Measurements from ENCODE around the gene GRIN2A.

Gene GRIN2A

DNA sequence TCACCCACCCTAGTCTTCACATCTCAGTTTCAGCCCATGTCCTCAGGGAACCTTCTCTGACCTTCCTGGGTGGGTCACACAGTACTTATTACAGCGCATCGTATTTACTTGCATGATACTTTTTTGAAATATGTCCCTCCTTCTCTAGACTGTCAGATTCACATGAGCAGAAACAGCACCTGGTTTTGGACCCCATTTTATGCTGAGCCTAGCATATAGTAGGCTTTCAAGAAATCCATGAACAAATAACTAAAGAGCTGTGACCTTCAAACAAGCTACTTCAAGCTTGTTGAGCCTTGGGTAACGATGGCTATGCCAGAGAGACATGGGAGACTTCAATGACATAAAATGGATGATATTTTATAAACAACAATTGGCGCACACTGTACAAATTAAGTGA is 150.3 kb downstream of the GRIN2A start:
- DNase-seq (ENCODE audit: low read depth) = no peak

- DNase-seq (ENCODE audit: low read depth) = no peak
These were observed 150.8 kb downstream of the GRIN2A start for GRCh38 chr16:10031473-10031872.

GRCh38 chr16:10028644-10029043 is 153.6 kb downstream of the GRIN2A start:
- no peak for DNase-seq (ENCODE audit: low read depth)

DNA sequence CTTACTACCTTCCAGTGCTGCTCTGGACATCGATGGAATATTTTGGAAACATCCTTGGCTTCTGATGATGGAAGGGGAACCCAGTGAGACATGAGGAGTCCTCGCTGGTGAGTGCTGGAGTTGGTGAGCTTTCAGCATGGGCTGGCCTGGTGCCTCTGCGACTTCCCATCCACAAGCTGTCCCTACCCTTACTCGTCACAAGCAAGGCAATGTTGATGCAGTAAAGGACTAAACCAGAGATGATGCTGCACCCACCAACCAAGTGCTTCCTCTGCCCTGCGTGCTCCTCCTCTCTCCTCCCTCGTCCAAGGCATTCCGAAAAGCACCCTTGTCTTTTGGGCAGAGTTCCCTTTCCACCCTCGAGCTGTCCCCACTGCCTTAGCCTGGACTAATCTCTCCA is 154.7 kb downstream of the GRIN2A start:
- no peak for DNase-seq (ENCODE audit: low read depth)

GRCh38 chr16:10026593-10026992 is 155.6 kb downstream of the GRIN2A start:
- no peak for DNase-seq (ENCODE audit: low read depth)

DNA sequence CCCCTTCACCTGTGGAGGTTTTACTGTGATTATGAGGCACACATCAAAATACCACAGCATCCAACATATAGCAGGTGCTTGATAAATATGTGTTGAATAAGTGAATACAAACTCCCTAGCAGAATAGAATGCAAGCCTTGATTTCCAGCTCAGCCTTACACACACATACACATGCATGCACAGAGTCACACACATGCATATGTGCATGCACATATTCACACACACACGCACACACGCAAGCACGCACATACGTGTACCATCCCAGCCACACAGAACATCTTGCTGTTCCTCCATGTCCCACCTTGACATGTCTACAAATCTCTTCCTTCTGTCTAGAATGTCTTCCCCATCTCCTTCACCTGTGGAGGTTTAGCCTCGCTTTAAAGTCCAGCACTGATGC is 160.1 kb downstream of the GRIN2A start:
- DNase-seq (ENCODE audit: low read depth) = no peak

GRCh38 chr16:10020866-10021265 is 161.4 kb downstream of the GRIN2A start:
- DNase-seq (ENCODE audit: low read depth) = no peak

DNA sequence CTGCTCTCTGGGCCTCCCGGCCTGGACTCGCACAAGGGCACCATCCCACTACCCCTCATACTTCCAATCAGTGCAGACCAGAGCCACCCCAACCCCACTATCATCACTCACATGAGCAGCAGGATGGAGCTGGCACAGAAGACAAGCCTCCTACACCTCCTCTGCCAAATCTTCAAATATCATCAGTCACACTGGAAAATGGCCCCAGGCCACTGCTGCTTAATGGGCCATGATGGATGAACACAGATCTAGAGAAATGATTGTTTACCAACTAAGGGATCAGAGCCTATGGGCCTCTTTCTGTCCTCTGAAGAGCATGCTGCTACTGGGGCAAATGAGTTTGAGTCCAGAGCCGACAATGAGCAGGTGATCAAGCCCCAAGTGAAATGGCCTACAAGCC is 165.5 kb downstream of the GRIN2A start:
- DNase-seq (ENCODE audit: low read depth) = no peak

DNA sequence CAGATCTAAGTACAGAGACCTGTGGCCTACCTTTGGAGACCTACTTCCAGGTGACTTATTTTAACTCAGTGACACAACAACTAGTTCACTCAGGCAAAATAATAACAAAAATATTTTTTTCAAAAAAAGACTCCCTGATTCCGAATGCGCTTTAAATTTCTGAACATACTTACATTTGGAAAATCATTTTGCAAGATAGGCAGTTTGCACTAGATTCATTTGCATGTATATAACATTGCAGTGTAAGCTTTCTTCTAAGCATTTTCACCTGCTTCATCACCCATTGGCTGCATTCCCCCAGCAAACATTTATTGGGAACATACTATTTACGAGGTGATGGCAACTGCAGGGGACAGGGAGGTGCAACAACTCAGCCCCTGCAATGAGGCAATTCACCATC is 166.8 kb downstream of the GRIN2A start:
- no peak for DNase-seq (ENCODE audit: low read depth)

- DNase-seq (ENCODE audit: low read depth) = no peak
These were observed 168.5 kb downstream of the GRIN2A start for GRCh38 chr16:10013774-10014173.

GRCh38 chr16:10013364-10013763 is 168.9 kb downstream of the GRIN2A start:
- DNase-seq (ENCODE audit: low read depth) = no peak

DNA sequence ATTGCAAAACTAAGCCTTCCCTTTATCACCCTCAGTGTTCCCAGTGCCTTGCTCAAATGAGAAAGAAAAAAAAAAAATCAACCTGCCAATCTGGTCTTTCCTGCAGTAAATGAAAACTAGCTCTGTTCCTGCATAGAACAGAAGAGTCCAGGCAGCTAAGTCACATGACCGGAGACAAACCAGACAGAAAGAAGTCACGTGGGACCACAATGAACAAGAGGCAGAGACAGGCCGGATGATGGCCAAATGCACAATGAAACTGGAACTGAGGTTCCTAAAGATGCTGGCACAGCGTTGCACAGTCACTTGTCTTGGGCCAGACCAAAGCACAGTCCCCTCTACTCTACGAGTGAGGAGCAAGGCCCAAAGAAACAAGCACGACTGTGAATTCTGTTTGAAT is 172.5 kb downstream of the GRIN2A start:
- no peak for DNase-seq (ENCODE audit: low read depth)

GRCh38 chr16:10003486-10003885 is 178.7 kb downstream of the GRIN2A start:
- no peak for DNase-seq (ENCODE audit: low read depth)

GRCh38 chr16:10001258-10001775 is 180.9 kb downstream of the GRIN2A start:
- no peak for DNase-seq (ENCODE audit: low read depth)

DNA sequence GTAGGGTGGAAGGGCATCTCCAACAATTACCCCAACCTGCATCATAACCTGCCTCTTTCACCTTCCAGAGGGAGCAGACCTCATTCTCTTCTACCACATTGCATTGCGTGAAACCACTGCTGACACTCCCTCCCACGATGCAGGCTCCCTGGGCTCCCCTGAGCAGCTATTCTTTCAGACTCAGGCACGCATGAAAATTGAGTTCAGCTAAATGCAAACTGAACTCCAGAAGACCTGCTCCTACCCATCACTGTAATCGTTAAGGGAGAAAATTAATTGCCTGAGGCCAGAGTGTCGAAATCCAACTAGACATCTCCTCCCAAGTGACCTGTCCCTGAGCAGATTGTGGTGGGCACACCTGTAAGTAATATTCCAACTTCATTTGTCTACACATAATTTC is 186.0 kb downstream of the GRIN2A start:
- DNase-seq (ENCODE audit: low read depth) = no peak

- no peak for DNase-seq (ENCODE audit: low read depth)
These were observed 189.8 kb downstream of the GRIN2A start for GRCh38 chr16:9992441-9992840.

DNA sequence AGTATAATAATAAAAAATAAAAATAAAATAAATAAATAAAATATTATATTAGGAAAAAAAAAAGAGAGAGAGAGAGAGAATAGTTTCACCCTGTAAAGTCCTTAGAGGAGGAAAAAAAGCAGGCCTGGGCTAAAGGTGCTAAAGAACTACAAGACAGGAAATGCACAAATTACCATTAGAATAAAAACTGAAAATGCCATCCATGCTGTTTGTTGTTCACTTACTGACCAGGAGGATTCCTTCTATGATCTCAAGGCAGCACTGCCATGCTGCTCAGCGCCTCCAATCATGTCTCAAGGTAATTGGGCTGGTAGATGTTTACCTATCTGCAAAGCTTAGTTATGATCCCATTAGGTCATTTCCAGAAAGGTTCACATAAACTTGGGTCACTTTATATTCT is 201.2 kb downstream of the GRIN2A start:
- no peak for DNase-seq (ENCODE audit: low read depth)

DNA sequence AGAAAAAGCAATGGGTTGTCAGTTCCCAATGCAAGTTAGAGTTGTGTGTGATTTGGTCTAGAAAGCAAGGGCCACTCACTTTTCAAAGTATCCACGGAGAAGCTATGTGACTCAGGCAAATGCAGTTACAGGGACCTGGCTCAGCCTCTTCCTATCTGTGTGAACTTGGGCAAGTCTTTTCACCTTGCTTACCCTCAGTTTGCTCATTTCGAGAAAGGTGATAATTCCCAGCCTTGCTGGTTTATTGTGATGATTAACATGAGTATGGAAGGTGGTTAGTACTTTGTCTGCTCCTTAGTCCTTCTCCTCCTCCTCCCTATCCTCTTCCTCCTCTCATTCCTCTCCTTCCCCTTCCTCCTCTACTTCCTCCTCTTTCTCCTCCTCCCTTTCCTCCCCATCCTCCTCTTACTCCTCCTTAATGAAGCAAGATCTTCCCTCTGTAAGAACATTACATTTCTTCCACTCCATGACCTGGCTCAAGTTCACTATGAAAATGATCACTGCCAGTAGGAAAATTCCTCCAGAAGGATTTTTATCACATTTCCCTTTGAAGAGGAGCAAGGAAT is 204.0 kb downstream of the GRIN2A start:
- no peak for DNase-seq (ENCODE audit: low read depth)

GRCh38 chr16:9977333-9977897 is 204.8 kb downstream of the GRIN2A start:
- DNase-seq (ENCODE audit: low read depth) = no peak

DNA sequence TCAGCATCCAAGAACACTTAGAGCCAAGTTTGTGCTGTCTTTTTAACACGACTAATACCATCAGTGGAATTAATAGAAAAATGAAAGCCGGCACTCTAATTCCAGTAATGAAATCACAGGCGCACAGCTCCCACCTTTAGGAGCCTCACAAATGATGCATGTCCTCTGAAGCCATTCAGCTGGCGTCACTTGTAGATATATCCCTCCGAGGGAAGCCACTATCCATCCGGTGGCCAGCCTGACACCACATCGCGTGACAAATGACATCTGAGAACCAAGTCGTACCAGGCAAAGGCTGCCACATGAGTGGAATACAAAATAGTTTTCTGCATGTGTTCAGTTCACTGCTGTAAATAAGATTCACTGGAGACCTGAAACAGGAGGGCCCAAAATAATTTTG is 205.6 kb downstream of the GRIN2A start:
- no peak for DNase-seq (ENCODE audit: low read depth)

DNA sequence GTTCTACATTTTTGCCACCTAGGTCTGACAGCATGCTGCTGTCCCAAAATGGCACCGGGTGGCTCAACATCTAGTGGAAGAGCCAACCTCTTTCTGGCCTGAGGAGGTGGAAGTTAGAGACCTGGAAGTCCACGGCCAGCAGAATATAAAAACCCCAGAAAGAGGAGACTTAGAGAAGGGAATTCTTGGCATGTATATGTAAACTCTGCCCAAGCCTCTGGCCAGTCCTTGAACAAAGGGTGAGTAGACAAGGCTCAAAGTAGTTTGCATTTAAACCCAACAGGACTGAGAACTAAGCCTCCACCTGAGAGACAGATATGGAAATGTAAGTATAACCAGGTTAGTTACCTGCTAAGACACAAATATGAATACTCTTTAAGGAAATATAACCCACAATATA is 210.3 kb downstream of the GRIN2A start:
- DNase-seq (ENCODE audit: low read depth) = no peak

DNA sequence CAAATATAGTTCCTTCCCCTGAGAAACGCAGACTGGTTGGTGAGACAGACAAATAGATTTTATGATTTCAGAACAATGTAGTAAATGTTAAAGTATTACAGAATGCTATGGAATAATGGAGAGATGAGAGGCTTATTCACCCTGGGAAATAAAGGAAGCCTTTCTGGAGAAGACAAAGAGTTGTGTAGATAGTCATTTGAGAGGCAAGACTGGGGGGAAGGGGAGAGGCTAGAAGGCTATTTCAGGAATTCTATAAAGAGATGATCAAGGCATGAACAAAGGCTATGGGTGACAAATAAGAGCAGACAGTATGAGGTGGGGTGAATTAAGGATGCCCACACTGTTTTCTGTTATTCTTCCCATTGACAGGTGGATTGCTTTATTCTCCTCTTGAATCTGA is 211.4 kb downstream of the GRIN2A start:
- no peak for DNase-seq (ENCODE audit: low read depth)

DNA sequence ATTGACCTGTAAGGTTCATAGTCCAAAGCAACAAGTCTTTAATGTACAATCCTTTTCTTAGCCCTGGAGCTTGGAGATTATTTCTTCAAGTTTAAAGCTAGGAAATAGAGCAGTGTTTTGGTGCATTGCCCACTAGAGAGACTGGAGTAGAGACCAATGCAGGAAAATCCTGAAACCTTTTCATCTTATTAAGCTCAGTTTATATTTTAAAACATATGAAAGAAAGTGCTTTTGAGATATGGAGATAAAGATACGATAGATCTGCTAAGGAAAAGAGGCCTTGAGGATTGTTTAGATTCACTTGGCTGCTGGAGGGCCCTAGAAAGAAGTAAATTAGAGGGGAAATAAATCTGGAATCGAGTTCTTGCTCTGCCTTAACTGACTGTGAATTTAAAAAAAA is 212.0 kb downstream of the GRIN2A start:
- no peak for DNase-seq (ENCODE audit: low read depth)

DNA sequence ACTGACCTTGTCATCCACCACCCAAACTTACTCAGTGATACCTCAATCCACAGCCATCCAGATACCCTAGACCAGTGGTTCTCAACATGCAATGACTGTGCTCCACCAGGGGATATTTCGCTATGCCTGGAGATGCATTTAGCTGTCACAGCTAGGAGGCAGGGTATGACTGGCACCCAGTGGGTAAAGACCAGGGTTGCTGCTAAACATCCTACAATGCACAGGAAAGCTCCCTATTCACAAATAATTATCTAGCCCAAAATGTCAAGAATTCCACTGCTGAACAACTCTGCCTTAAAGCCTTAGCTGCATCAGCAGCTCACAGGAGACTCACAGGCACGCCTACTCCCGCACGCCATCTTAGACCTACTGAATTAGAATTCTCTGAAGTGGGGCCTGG is 212.6 kb downstream of the GRIN2A start:
- no peak for DNase-seq (ENCODE audit: low read depth)

All from activated gamma-delta T cell treated with anti-CD3 and anti-CD28 coated beads, Interleukin-2, amount 50 U/mL, for 16 hours (primary cell).